BLaER1 (cell line): Measurements from ENCODE around the gene HOXA1.

Source experiments
- H3K27ac ChIP-seq: shearing (Covaris generic); formaldehyde crosslinking; 2 replicates; pipeline ENCODE4 v1.8.1; 2022
- H3K27me3 ChIP-seq: shearing (Covaris generic); formaldehyde crosslinking; 2 replicates; pipeline ENCODE4 v1.8.1; 2022
- H3K36me3 ChIP-seq: shearing (Covaris generic); formaldehyde crosslinking; 2 replicates; pipeline ENCODE4 v1.8.1; 2022
- H3K4me1 ChIP-seq: shearing (Covaris generic); formaldehyde crosslinking; 2 replicates; pipeline ENCODE4 v1.8.1; 2022
- H3K4me2 ChIP-seq: shearing (Covaris generic); formaldehyde crosslinking; 2 replicates; pipeline ENCODE4 v1.8.1; 2022
- H3K4me3 ChIP-seq: shearing (Covaris generic); formaldehyde crosslinking; 2 replicates; pipeline ENCODE4 v1.8.1; 2022
- H3K9ac ChIP-seq: shearing (Covaris generic); formaldehyde crosslinking; 2 replicates; pipeline ENCODE4 v1.8.1; 2022
- H3K9me3 ChIP-seq: shearing (Covaris generic); formaldehyde crosslinking; 2 replicates; pipeline ENCODE4 v1.8.1; 2022
- H4K20me1 ChIP-seq: shearing (Covaris generic); formaldehyde crosslinking; 2 replicates; pipeline ENCODE4 v1.8.1; 2022
- Cebpa-rat ChIP-seq: shearing (Covaris generic); IDR thresholded peaks from 2 replicates; pipeline ENCODE4 v1.8.1; 2022

HOXA1 gene

DNA sequence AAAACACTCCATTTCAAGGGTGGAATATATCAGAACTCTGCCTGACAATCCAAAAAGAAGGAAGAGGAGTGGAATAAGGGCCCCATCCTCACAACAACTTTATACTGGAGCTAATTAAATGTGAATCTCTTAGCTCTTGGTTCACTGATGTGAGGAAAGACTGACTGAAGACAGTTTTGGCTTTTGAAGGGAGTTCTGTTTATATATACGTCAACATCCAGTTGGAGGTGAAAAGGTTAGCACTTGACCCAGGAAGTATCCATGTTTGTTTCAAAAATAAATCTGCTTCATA, 3.0 kb downstream of the HOXA1 start:
- Histone ChIP-seq H3K4me3 (no peak overlapping the region), H3K4me2 (peak overlapping the region; percentile 14; the same call in 1 of the 2 replicates), H3K27ac (no peak overlapping the region), H3K9me3 (peaks cover 30% of the 10 kb centered on the region), H3K9ac (no peak overlapping the region), H4K20me1 (no peaks in the 10 kb centered on the region), H3K36me3 (no peaks in the 10 kb centered on the region), H3K27me3 (no peaks in the 10 kb centered on the region), H3K4me1 (peaks cover 10% of the 10 kb centered on the region)
- TF ChIP-seq Cebpa-rat = no peak

GRCh38 chr7:27091941-27092818, 3.6 kb downstream of the HOXA1 start:
- TF ChIP-seq Cebpa-rat = no peak
- Histone ChIP-seq H3K9ac (no peak overlapping the region), H3K4me1 (peaks cover 10% of the 10 kb centered on the region), H3K9me3 (peaks cover 32% of the 10 kb centered on the region), H4K20me1 (no peaks in the 10 kb centered on the region), H3K27me3 (no peaks in the 10 kb centered on the region), H3K36me3 (no peaks in the 10 kb centered on the region), H3K4me3 (no peak overlapping the region), H3K27ac (no peak overlapping the region), H3K4me2 (peak overlapping the region; percentile 24; the same call in 1 of the 2 replicates)

- TF ChIP-seq Cebpa-rat = no peak
- no peak overlapping the region for H3K27ac ChIP-seq
- no peaks in the 10 kb centered on the region for H3K27me3 ChIP-seq
- no peak overlapping the region for H3K4me3 ChIP-seq
- no peaks in the 10 kb centered on the region for H3K36me3 ChIP-seq
- H4K20me1 ChIP-seq = no peaks in the 10 kb centered on the region
- H3K9ac ChIP-seq = no peak overlapping the region
- H3K4me2 ChIP-seq = no peak overlapping the region
- H3K4me1 ChIP-seq = peaks cover 10% of the 10 kb centered on the region
- H3K9me3 ChIP-seq = peaks cover 22% of the 10 kb centered on the region
Observed at GRCh38 chr7:27091105-27091504, 4.7 kb downstream of the HOXA1 start.

GRCh38 chr7:27088002-27088922, 7.5 kb downstream of the HOXA1 start:
- H3K4me1 ChIP-seq = peaks cover 16% of the 10 kb centered on the region
- TF ChIP-seq Cebpa-rat = no peak
- H4K20me1 ChIP-seq = no peaks in the 10 kb centered on the region
- no peak overlapping the region for H3K9ac ChIP-seq
- no peak overlapping the region for H3K27ac ChIP-seq
- H3K4me3 ChIP-seq = no peak overlapping the region
- no peaks in the 10 kb centered on the region for H3K27me3 ChIP-seq
- no peak overlapping the region for H3K4me2 ChIP-seq
- H3K36me3 ChIP-seq = no peaks in the 10 kb centered on the region
- peaks cover 12% of the 10 kb centered on the region for H3K9me3 ChIP-seq

- Histone ChIP-seq H4K20me1 (no peaks in the 10 kb centered on the region), H3K4me3 (no peak overlapping the region), H3K9me3 (peaks cover 12% of the 10 kb centered on the region), H3K9ac (no peak overlapping the region), H3K27me3 (no peaks in the 10 kb centered on the region), H3K4me2 (peak overlapping the region; percentile 15; the same call in 1 of the 2 replicates), H3K27ac (no peak overlapping the region), H3K4me1 (peaks cover 6% of the 10 kb centered on the region; the same call in 1 of the 2 replicates), H3K36me3 (no peaks in the 10 kb centered on the region)
- no peak for TF ChIP-seq Cebpa-rat
Observed at GRCh38 chr7:27083646-27084045, 12.2 kb downstream of the HOXA1 start.

GRCh38 chr7:27082171-27082570, 13.6 kb downstream of the HOXA1 start:
- Histone ChIP-seq H4K20me1 (no peaks in the 10 kb centered on the region), H3K4me2 (no peak overlapping the region), H3K27me3 (no peaks in the 10 kb centered on the region), H3K4me3 (no peak overlapping the region), H3K4me1 (peaks cover 6% of the 10 kb centered on the region; the same call in 1 of the 2 replicates), H3K36me3 (no peaks in the 10 kb centered on the region), H3K9ac (no peak overlapping the region), H3K27ac (no peak overlapping the region), H3K9me3 (no peaks in the 10 kb centered on the region)
- no peak for TF ChIP-seq Cebpa-rat

DNA sequence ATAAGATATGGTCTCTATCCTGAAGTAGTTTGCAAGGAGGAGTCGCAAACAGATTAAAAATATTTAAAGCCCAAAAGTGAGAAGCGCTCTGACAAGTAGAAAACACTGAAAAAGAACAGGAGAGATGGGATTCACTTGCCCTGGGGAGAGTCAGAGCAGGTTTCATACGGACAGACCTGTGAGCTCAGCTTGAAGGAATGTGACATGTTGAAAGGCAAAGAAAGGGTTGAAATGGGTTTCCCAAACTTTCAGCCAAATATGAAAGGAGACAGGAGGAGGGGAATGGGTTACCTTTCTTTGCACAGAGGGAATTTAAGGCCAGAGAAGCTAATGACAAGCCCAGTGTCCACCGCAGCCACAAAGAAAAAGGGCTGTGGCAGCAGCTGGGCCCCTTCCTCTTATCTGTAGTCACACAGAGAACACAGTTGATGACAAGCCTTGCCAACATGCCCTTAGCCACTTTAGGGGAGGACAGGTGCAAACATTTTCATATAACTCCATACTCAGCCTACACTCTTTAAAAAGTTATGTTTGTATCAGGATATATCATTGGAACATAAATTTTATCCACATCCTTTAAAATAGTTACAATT, 14.9 kb downstream of the HOXA1 start:
- Histone ChIP-seq H3K27me3 (no peaks in the 10 kb centered on the region), H3K4me1 (peaks cover 6% of the 10 kb centered on the region; the same call in 1 of the 2 replicates), H3K9ac (no peak overlapping the region), H3K9me3 (no peaks in the 10 kb centered on the region), H3K27ac (no peak overlapping the region), H3K4me3 (no peak overlapping the region), H3K36me3 (no peaks in the 10 kb centered on the region), H4K20me1 (no peaks in the 10 kb centered on the region), H3K4me2 (no peak overlapping the region)
- TF ChIP-seq Cebpa-rat = no peak

DNA sequence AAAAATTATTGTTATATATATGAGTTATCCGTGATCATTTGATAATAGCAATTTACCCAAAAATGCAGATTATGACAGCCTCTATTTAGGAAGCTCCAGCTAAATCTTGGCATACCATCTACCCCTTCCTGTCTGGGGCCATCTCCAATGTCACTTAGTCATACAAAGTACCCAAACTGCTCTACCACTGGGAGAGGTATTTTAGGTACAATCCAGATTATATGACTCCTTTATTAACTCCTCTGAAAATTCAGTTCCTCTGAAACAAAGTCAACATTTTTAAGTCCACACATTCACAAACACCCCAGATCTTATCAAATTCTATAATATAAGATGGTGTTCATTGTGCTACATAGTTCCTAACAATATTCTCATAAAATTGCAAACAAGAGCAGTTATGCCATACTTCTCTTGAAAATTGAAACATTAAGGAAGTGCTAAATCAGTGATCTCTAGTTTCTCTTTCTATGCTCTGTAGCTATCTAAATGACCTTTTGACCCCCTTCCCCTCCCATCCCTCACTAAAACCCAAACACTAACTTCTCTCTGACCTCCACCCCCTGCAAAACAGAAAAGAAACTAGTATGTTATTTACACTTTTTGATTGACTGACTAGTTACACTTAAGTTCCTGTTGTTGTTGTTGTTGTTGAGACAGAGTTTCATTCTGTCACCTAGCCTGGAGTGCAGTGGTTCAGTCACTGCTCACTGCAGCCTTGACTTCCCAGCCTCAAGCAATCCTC, 16.4 kb downstream of the HOXA1 start:
- H3K4me1 ChIP-seq = peaks cover 6% of the 10 kb centered on the region; the same call in 1 of the 2 replicates
- no peaks in the 10 kb centered on the region for H4K20me1 ChIP-seq
- H3K27me3 ChIP-seq = no peaks in the 10 kb centered on the region
- H3K4me3 ChIP-seq = no peak overlapping the region
- H3K9me3 ChIP-seq = peaks cover 6% of the 10 kb centered on the region; the same call in 1 of the 2 replicates
- no peak overlapping the region for H3K9ac ChIP-seq
- TF ChIP-seq Cebpa-rat = no peak
- no peaks in the 10 kb centered on the region for H3K36me3 ChIP-seq
- no peak overlapping the region for H3K4me2 ChIP-seq
- no peak overlapping the region for H3K27ac ChIP-seq

- Histone ChIP-seq H3K4me1 (peaks cover 5% of the 10 kb centered on the region; the same call in 1 of the 2 replicates), H3K9me3 (peaks cover 6% of the 10 kb centered on the region; the same call in 1 of the 2 replicates), H3K4me2 (no peak overlapping the region), H3K9ac (no peak overlapping the region), H3K27ac (no peak overlapping the region), H3K36me3 (no peaks in the 10 kb centered on the region), H3K4me3 (no peak overlapping the region), H4K20me1 (no peaks in the 10 kb centered on the region), H3K27me3 (no peaks in the 10 kb centered on the region)
- TF ChIP-seq Cebpa-rat = no peak
Observed at GRCh38 chr7:27078616-27079233, 17.1 kb downstream of the HOXA1 start.
